ENCODE results near the gene P3H2. TPM values are rescaled to one million over a fixed set of nuclear protein-coding genes. Genes with fewer than 3 reads are reported as not detected.

The P3H2 gene
- total and polyA plus RNA-seq, 9 of the 15 experiments (the other 6 are each of a cell fraction or from before 2014, with no cell fraction given), result 0.04 to 0.26 (median 0.22) TPM; not detected in 6

DNA sequence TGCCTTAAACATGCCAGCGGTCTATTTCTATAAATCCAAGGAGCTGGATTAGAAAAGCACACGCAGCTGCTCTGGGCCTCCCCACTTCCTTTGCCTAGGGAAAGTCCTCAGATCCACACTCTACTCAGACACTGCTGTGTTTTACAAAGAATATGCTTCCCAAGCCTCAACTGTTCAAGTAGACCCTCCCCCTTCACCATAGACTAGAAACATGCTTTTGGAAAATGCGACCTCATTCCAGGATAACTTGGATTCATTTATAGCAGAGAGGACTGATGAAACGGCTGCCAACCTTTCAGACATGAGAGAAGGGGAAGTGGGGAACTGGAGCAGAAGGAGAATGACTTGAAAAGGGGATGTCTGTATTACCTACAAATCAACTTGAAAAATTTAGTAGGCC is 64.0 kb downstream of the P3H2 start (continued):
- no peak for TF ChIP-seq JUN (IDR thresholded peaks at IDR 0.05; ENCODE audit: borderline replicate concordance, low read depth, low read length)
- TF ChIP-seq JUN (CRISPR knock-in tag; IDR thresholded peaks at IDR 0.05; ENCODE audit: borderline replicate concordance), result no peak
- no peak for TF ChIP-seq HEY1 (CRISPR knock-in tag; IDR thresholded peaks at IDR 0.05; ENCODE audit: borderline replicate concordance)
- no peak for TF ChIP-seq JUND (IDR thresholded peaks at IDR 0.05; ENCODE audit: borderline replicate concordance, low read depth, low read length)
- TF ChIP-seq JUND (tag; IDR thresholded peaks at IDR 0.05; ENCODE audit: borderline replicate concordance, low read depth, low read length), result no peak
- TF ChIP-seq, protein P1, sequence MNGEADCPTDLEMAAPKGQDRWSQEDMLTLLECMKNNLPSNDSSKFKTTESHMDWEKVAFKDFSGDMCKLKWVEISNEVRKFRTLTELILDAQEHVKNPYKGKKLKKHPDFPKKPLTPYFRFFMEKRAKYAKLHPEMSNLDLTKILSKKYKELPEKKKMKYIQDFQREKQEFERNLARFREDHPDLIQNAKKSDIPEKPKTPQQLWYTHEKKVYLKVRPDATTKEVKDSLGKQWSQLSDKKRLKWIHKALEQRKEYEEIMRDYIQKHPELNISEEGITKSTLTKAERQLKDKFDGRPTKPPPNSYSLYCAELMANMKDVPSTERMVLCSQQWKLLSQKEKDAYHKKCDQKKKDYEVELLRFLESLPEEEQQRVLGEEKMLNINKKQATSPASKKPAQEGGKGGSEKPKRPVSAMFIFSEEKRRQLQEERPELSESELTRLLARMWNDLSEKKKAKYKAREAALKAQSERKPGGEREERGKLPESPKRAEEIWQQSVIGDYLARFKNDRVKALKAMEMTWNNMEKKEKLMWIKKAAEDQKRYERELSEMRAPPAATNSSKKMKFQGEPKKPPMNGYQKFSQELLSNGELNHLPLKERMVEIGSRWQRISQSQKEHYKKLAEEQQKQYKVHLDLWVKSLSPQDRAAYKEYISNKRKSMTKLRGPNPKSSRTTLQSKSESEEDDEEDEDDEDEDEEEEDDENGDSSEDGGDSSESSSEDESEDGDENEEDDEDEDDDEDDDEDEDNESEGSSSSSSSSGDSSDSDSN (IDR thresholded peaks at IDR 0.05; ENCODE audit: borderline replicate concordance in 1 of 2, low read depth in 2 of 2, low read length in 2 of 2), result no peak

- 2% methylated on average over 4 of the region's 4 CpGs for WGBS (ENCODE audit: insufficient coverage, low coverage, missing lambda C conversion rate)
- in situ Hi-C loops (cut with MboI) (no loop called here), intact Hi-C loops (cut with micrococcal nuclease) (no loop called here)
- Histone ChIP-seq H2AFZ (ENCODE audit: low read depth, low read length) (no peak overlapping the region), H3K4me1 (replicated peaks in 1 of 2; ENCODE audit: control insufficient read depth in 2 of 2, insufficient read depth in 2 of 2, low read length in 2 of 2) (no peaks in the 10 kb centered on the region), H3K27me3 (ENCODE audit: control insufficient read depth in 2 of 2, insufficient read depth in 2 of 2, low read length in 2 of 2) (no peaks in the 10 kb centered on the region), H3K79me2 (ENCODE audit: control insufficient read depth, insufficient read depth, low read length) (no peaks in the 10 kb centered on the region), H4K20me1 (replicated peaks; ENCODE audit: control insufficient read depth, insufficient read depth, low read length) (no peaks in the 10 kb centered on the region), H3K4me3 (no peak overlapping the region), H3K9ac (ENCODE audit: insufficient read depth in 1 of 2, low read depth in 2 of 2, low read length in 2 of 2) (no peak overlapping the region), H3K9me1 (ENCODE audit: control insufficient read depth, insufficient read depth, low read length) (no peaks in the 10 kb centered on the region), H3K4me2 (ENCODE audit: insufficient read depth, low read length) (no peak overlapping the region), H3K36me3 (ENCODE audit: control insufficient read depth, insufficient read depth, low read length) (no peaks in the 10 kb centered on the region), H3K27ac (ENCODE audit: extremely low read depth, low read depth, low read length) (no peak overlapping the region), H3K9me3 (replicated peaks; ENCODE audit: control insufficient read depth, insufficient read depth, low read depth, low read length) (no peaks in the 10 kb centered on the region)
- DNase-seq (ENCODE audit: extremely low read depth in 1 of 4, low spot score in 3 of 4), result no peak
- ATAC-seq, result no peak
- CTCF ChIA-PET (ENCODE audit: low intra/inter-chr PET ratio), result no interaction called here
- BruUV-seq (replicated peaks), result no TSS peak
- POLR2A ChIA-PET, result no interaction called here
- FAIRE-seq, result no peak
- TF ChIP-seq STAT5B (CRISPR knock-in tag; IDR thresholded peaks at IDR 0.05), result no peak
- TF ChIP-seq MTA1 (IDR thresholded peaks at IDR 0.05; ENCODE audit: borderline replicate concordance), result no peak
- TF ChIP-seq ZNF449 (CRISPR knock-in tag; IDR thresholded peaks at IDR 0.05), result no peak
- TF ChIP-seq CBFB (CRISPR knock-in tag; IDR thresholded peaks at IDR 0.05), result no peak
- TF ChIP-seq ZNF639 (CRISPR knock-in tag; conservative IDR thresholded peaks at IDR 0.05 in 1 of 2, IDR thresholded peaks at IDR 0.05 in 1 of 2), result no peak
- no peak for TF ChIP-seq CREB3L1 (IDR thresholded peaks at IDR 0.05; ENCODE audit: borderline replicate concordance, low read depth)
- TF ChIP-seq ZBTB1 (CRISPR knock-in tag; IDR thresholded peaks at IDR 0.05; ENCODE audit: borderline replicate concordance, low read depth), result no peak
- no peak for TF ChIP-seq HDAC2 (IDR thresholded peaks at IDR 0.05)
- TF ChIP-seq ZBTB8A (IDR thresholded peaks at IDR 0.05; ENCODE audit: partially characterized antibody), result no peak
Observed at GRCh38 chr3:190055773-190056172, 64.9 kb downstream of the P3H2 start.
